ENCODE results near the gene KBTBD12.

- TF ChIP-seq RAD21 (conservative IDR thresholded peaks at IDR 0.05 in 1 of 2, IDR thresholded peaks at IDR 0.05 in 1 of 2) (no peak), CTCF (IDR thresholded peaks at IDR 0.05) (no peak), POLR2A (IDR thresholded peaks at IDR 0.05; ENCODE audit: low read length) (no peak), BCL3 (IDR thresholded peaks at IDR 0.05) (no peak), JUNB (IDR thresholded peaks at IDR 0.05) (no peak), BHLHE40 (IDR thresholded peaks at IDR 0.05; ENCODE audit: low read depth, low read length) (no peak), RFX5 (IDR thresholded peaks at IDR 0.05) (no peak), EP300 (IDR thresholded peaks at IDR 0.05) (no peak), KDM1A (IDR thresholded peaks at IDR 0.05; ENCODE audit: low read depth) (no peak), ESRRA (IDR thresholded peaks at IDR 0.05; ENCODE audit: borderline replicate concordance, low read length) (no peak), NPAS2 (CRISPR knock-in tag; IDR thresholded peaks at IDR 0.05; ENCODE audit: borderline replicate concordance) (no peak), CEBPB (IDR thresholded peaks at IDR 0.05) (no peak)
These were observed 76.2 kb downstream of the KBTBD12 start for GRCh38 chr3:127991251-127991650.

Data from A549 (cell line).